HepG2 (cell line): Measurements from ENCODE around the gene C14orf93. TPM values are rescaled to one million over a fixed set of nuclear protein-coding genes. Genes with fewer than 3 reads are reported as not detected.
A peak's percentile ranks its signal among the peaks of the same experiment; 100 is the strongest.

Experiments used
- AFF4 ChIP-seq: sonication (generic); formaldehyde crosslinking; IDR thresholded peaks from 2 replicates; pipeline ENCODE4 v1.4.0; 2020; ENCODE audit warnings: missing genetic modification reagents
- ARHGAP35 ChIP-seq: sonication (generic); formaldehyde crosslinking; IDR thresholded peaks from 2 replicates; pipeline ENCODE4 v1.9.0; 2022; ENCODE audit warnings: mild to moderate bottlenecking, inconsistent platforms, moderate library complexity, missing genetic modification reagents, borderline replicate concordance
- ATF4 ChIP-seq, 2 experiments: fragments of 450-650 bp in 1 of 2; sonication (generic) in 1 of 2; formaldehyde crosslinking; IDR thresholded peaks; 2 replicates each; pipeline versions ENCODE4 v1.5.0 to v1.8.0; 2020 to 2022; ENCODE audit warnings: mild to moderate bottlenecking in 1 of 2, missing genetic modification reagents in 1 of 2
- CENPX ChIP-seq: sonication (generic); formaldehyde crosslinking; IDR thresholded peaks from 2 replicates; pipeline ENCODE4 v1.9.0; 2021; ENCODE audit warnings: mild to moderate bottlenecking, missing genetic modification reagents, moderate library complexity
- FOXA3 ChIP-seq: IDR thresholded peaks from 2 replicates; pipeline ENCODE4 v1.6.1; 2016; ENCODE audit warnings: missing genetic modification reagents, missing compliant biosample characterization
- HMGXB4 ChIP-seq, 2 experiments: sonication (generic) in 1 of 2; formaldehyde crosslinking in 1 of 2; IDR thresholded peaks; 2 replicates each; pipeline versions ENCODE4 v1.4.0 to v1.6.1; 2018 to 2020; ENCODE audit warnings: missing genetic modification reagents in 2 of 2, borderline replicate concordance in 1 of 2, low read depth in 1 of 2, mild to moderate bottlenecking in 1 of 2, missing biosample characterization in 1 of 2
- MXD4 ChIP-seq: IDR thresholded peaks from 2 replicates; pipeline ENCODE4 v1.6.1; 2016; ENCODE audit warnings: mild to moderate bottlenecking, missing biosample characterization, missing genetic modification reagents
- NFE2L2 ChIP-seq: fragments of 150-350 bp; IDR thresholded peaks from 2 replicates; pipeline ENCODE4 v1.6.1; 2014; ENCODE audit warnings: low read length
- PHF20 ChIP-seq: sonication (generic); formaldehyde crosslinking; IDR thresholded peaks from 2 replicates; pipeline ENCODE4 v1.5.0; 2020; ENCODE audit warnings: mild to moderate bottlenecking, missing genetic modification reagents
- SALL2 ChIP-seq: sonication (generic); formaldehyde crosslinking; IDR thresholded peaks from 2 replicates; pipeline ENCODE4 v1.8.1; 2023; ENCODE audit warnings: mild to moderate bottlenecking, missing genetic modification reagents, inconsistent platforms
- SIN3A ChIP-seq: IDR thresholded peaks from 2 replicates; pipeline ENCODE4 v1.6.1; 2011; ENCODE audit warnings: low read depth, mild to moderate bottlenecking, control low read depth, low read length, borderline replicate concordance
- SMAD1 ChIP-seq: sonication (generic); formaldehyde crosslinking; IDR thresholded peaks from 2 replicates; pipeline ENCODE4 v1.4.0; 2020; ENCODE audit warnings: missing genetic modification reagents, low read depth, mild to moderate bottlenecking, borderline replicate concordance
- SOX5 ChIP-seq: IDR thresholded peaks from 2 replicates; pipeline ENCODE4 v1.6.1; 2016; ENCODE audit warnings: borderline replicate concordance
- ZNF160 ChIP-seq: sonication (generic); formaldehyde crosslinking; IDR thresholded peaks from 2 replicates; pipeline ENCODE4 v1.8.0; 2022; ENCODE audit warnings: mild to moderate bottlenecking, inconsistent platforms, missing genetic modification reagents
- ZNF496 ChIP-seq: sonication (generic); formaldehyde crosslinking; IDR thresholded peaks from 2 replicates; pipeline ENCODE4 v1.8.1; 2023; ENCODE audit warnings: mild to moderate bottlenecking, moderate library complexity, missing genetic modification reagents; ENCODE audit not compliant: insufficient replicate concordance
- ZNF781 ChIP-seq: sonication (generic); formaldehyde crosslinking; IDR thresholded peaks from 2 replicates; pipeline ENCODE4 v1.5.1; 2020; ENCODE audit warnings: borderline replicate concordance, mild to moderate bottlenecking, missing genetic modification reagents; ENCODE audit errors: not compliant biosample characterization
- polyA plus RNA-seq, 8 experiments: library from polyadenylated mRNA; depleted of rRNA in 3 of 8; stranded (reverse) in 7 of 8; unstranded in 1 of 8; fragments of >200 nt; fragmentation: Illumina TruSeq in 4 of 8; extraction: Trizol in 4 of 8; gene quantifications; 2 replicates each; pipeline versions ENCODE4 v1.2.1 to v1.2.3, GENCODE V29; 2011 to 2016; ENCODE audit warnings: low read depth in 4 of 8, missing spikeins in 1 of 8, mixed read lengths in 1 of 8; ENCODE audit not compliant: insufficient read depth in 1 of 8
- total RNA-seq, 5 experiments: library from RNA; depleted of rRNA; stranded (reverse); fragments of >200 nt; fragmentation: Illumina TruSeq; extraction: Trizol; gene quantifications; 2 replicates each; pipeline ENCODE4 v1.2.3, GENCODE V29; 2016; ENCODE audit warnings: low read depth in 1 of 5
- TF ChIP-seq, protein P1 (sequence below): sonication (generic); formaldehyde crosslinking; IDR thresholded peaks from 2 replicates; pipeline ENCODE4 v1.5.0; 2020; ENCODE audit warnings: mild to moderate bottlenecking, missing genetic modification reagents, borderline replicate concordance

The C14orf93 gene
- total and polyA plus RNA-seq, 2 of the 13 experiments (the other 11 are each of a cell fraction or from before 2014, with no cell fraction given), result 11.4 to 22.5 TPM

DNA sequence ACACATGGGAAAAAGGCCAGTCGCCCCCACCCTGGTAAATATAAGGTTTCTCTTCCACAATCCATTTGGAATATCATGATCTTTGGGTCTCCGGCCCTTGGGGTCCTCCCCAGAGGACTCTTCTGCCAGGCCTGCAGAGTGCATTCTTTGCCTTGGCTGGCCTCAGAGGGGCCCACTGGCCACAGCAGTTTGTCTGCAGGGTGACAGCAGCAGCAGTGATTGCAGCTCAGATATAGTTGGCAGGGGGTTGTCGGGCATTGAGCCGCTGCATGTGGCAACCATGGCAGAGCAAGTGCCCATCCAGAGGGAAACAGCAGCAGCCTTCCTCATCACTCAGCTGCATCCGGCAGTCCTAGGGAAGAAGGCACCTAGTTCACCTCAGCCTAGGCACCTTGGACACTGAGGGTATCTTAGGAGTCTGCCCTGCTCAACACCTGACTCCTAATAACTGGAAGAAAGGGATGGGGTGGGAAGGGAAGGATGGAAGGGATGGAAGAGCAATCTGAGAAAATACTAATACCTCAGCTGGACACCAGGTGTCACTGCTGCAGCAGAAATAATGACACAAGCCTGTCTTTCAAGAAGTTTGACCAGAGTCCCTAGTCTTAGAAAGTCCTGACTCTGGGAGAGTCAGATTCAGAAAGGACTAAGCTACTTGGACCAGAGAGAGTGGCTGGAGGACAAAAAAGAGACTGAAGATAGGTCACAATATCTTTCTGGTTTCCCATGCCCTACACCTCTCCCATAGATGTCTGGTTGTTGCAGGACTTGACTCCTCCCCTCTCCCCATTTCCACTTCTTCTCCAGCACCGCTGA lies 36.5 kb downstream of the C14orf93 start (continued):
- 0 out of 2 replicates have a peak, but pooled peaks have one; percentile 72 for TF ChIP-seq AFF4
- TF ChIP-seq, protein P1, sequence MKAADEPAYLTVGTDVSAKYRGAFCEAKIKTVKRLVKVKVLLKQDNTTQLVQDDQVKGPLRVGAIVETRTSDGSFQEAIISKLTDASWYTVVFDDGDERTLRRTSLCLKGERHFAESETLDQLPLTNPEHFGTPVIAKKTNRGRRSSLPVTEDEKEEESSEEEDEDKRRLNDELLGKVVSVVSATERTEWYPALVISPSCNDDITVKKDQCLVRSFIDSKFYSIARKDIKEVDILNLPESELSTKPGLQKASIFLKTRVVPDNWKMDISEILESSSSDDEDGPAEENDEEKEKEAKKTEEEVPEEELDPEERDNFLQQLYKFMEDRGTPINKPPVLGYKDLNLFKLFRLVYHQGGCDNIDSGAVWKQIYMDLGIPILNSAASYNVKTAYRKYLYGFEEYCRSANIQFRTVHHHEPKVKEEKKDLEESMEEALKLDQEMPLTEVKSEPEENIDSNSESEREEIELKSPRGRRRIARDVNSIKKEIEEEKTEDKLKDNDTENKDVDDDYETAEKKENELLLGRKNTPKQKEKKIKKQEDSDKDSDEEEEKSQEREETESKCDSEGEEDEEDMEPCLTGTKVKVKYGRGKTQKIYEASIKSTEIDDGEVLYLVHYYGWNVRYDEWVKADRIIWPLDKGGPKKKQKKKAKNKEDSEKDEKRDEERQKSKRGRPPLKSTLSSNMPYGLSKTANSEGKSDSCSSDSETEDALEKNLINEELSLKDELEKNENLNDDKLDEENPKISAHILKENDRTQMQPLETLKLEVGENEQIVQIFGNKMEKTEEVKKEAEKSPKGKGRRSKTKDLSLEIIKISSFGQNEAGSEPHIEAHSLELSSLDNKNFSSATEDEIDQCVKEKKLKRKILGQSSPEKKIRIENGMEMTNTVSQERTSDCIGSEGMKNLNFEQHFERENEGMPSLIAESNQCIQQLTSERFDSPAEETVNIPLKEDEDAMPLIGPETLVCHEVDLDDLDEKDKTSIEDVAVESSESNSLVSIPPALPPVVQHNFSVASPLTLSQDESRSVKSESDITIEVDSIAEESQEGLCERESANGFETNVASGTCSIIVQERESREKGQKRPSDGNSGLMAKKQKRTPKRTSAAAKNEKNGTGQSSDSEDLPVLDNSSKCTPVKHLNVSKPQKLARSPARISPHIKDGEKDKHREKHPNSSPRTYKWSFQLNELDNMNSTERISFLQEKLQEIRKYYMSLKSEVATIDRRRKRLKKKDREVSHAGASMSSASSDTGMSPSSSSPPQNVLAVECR, result no peak
- TF ChIP-seq FOXA3 (CRISPR knock-in tag), result peak; percentile 39
- no peak for TF ChIP-seq SIN3A
- TF ChIP-seq CENPX (CRISPR knock-in tag), result no peak
- TF ChIP-seq NFE2L2, result no peak
- peak; percentile 77; a peak in 3 of 4 replicates for TF ChIP-seq HMGXB4 (CRISPR knock-in tag; IDR thresholded peaks at IDR 0.05; ENCODE audit: borderline replicate concordance in 1 of 2, low read depth in 1 of 2)
- TF ChIP-seq SALL2 (CRISPR knock-in tag), result no peak
- no peak for TF ChIP-seq PHF20 (CRISPR knock-in tag)
- TF ChIP-seq ATF4 (CRISPR knock-in tag; IDR thresholded peaks at IDR 0.05), result 0 out of 4 replicates have a peak, but pooled peaks of 1 of the 2 experiments have one; percentile 43
- TF ChIP-seq ZNF496 (CRISPR knock-in tag), result no peak
- no peak for TF ChIP-seq ZNF160 (CRISPR knock-in tag)
- TF ChIP-seq MXD4 (CRISPR knock-in tag), result peak; percentile 36; the same call in 1 of the 2 replicates
- peak; percentile 17 for TF ChIP-seq ZNF781 (CRISPR knock-in tag)
- TF ChIP-seq SOX5 (CRISPR knock-in tag), result peak; percentile 32; the same call in 1 of the 2 replicates
- no peak for TF ChIP-seq SMAD1
- no peak for TF ChIP-seq ARHGAP35 (CRISPR knock-in tag)
